Karpas-422 (cell line): ENCODE data around the gene EPHX1. TPM values are rescaled to one million over a fixed set of nuclear protein-coding genes. Genes with fewer than 3 reads are reported as not detected.
"Not testable (repeated sequence)": the region's sequence is repeated elsewhere in the genome, so short reads cannot be mapped to it uniquely, and the experiment has no call there.

Source experiments
- DNase-seq: peaks from one replicate; pipeline ENCODE4 v3.0.0-alpha.2; 2015
- H2AFZ ChIP-seq: fragments of 200-600 bp; sonication (generic); 2 replicates; pipeline ENCODE4 v1.6.1; 2014; ENCODE audit warnings: antibody characterized with exemption, low read length, mixed read lengths
- H3K27ac ChIP-seq: fragments of 200-600 bp; sonication (generic); 2 replicates; pipeline ENCODE4 v1.5.1; 2014; ENCODE audit warnings: mild to moderate bottlenecking, low read length, moderate library complexity
- H3K27me3 ChIP-seq: fragments of 200-600 bp; sonication (generic); 2 replicates; pipeline ENCODE4 v1.6.1; 2014; ENCODE audit warnings: low read length, mixed read lengths
- H3K36me3 ChIP-seq: fragments of 200-600 bp; sonication (generic); 2 replicates; pipeline ENCODE4 v1.6.1; 2014; ENCODE audit warnings: low read length, mixed read lengths; ENCODE audit not compliant: insufficient read depth
- H3K4me1 ChIP-seq: fragments of 200-600 bp; sonication (generic); 2 replicates; pipeline ENCODE4 v1.6.1; 2014; ENCODE audit warnings: mild to moderate bottlenecking, low read length, mixed read lengths
- H3K4me2 ChIP-seq: fragments of 200-600 bp; sonication (generic); 2 replicates; pipeline ENCODE4 v1.6.1; 2014; ENCODE audit warnings: low read length, low read depth, mild to moderate bottlenecking; ENCODE audit not compliant: poor library complexity, severe bottlenecking
- H3K4me3 ChIP-seq: fragments of 200-600 bp; sonication (generic); 2 replicates; pipeline ENCODE4 v1.5.1; 2014; ENCODE audit warnings: mild to moderate bottlenecking, antibody characterized with exemption, low read length, mixed read lengths
- H3K79me2 ChIP-seq: fragments of 200-600 bp; sonication (generic); 2 replicates; pipeline ENCODE4 v1.6.1; 2014; ENCODE audit warnings: mild to moderate bottlenecking, low read length, mixed read lengths
- H3K9ac ChIP-seq: fragments of 200-600 bp; sonication (generic); 2 replicates; pipeline ENCODE4 v1.6.0; 2014; ENCODE audit warnings: low read length
- H3K9me2 ChIP-seq: fragments of 200-600 bp; sonication (generic), shearing (Covaris generic); replicated peaks from 2 replicates; pipeline ENCODE4 v1.6.0; 2014; ENCODE audit warnings: mild to moderate bottlenecking, low read length, moderate library complexity; ENCODE audit not compliant: insufficient read depth
- H3K9me3 ChIP-seq: fragments of 300-700, 200-600 bp; sonication (generic); 2 replicates; pipeline ENCODE4 v1.6.1; 2014; ENCODE audit warnings: low read length, mixed read lengths
- H4K20me1 ChIP-seq: fragments of 200-600 bp; sonication (generic); 2 replicates; pipeline ENCODE4 v1.6.1; 2014; ENCODE audit warnings: mild to moderate bottlenecking, antibody characterized with exemption, low read length, low read depth; ENCODE audit not compliant: insufficient read depth
- total RNA-seq: library from RNA; depleted of rRNA; stranded (reverse); fragments of >200 nt; shearing (Covaris generic); gene quantifications from 2 replicates; pipeline ENCODE4 v1.2.3, GENCODE V29; 2014; ENCODE audit warnings: low replicate concordance; rRNA removed

Gene EPHX1
- total RNA-seq = 0.63 and 3.2 TPM in 2 replicates

GRCh38 chr1:225809842-225810578, at the start of gene EPHX1:
Gene EPHX1 (plus strand): TSS chr1:225810124. CDS start chr1:225828730, 18,606 bp downstream.
- Histone ChIP-seq H3K9me2 (no peaks in the 10 kb centered on the region), H3K9ac (no peak within 1 kb of the TSS), H3K27ac (no peak within 1 kb of the TSS), H3K9me3 (no peaks in the 10 kb centered on the region), H3K27me3 (no peaks in the 10 kb centered on the region), H3K79me2 (no peaks in the 10 kb centered on the region), H3K4me1 (no peaks in the 10 kb centered on the region), H3K4me2 (no peak within 1 kb of the TSS), H3K4me3 (no peak within 1 kb of the TSS), H3K36me3 (no peaks in the 10 kb centered on the region), H2AFZ (no peak within 1 kb of the TSS), H4K20me1 (no peaks in the 10 kb centered on the region)
- no peak for DNase-seq

DNA sequence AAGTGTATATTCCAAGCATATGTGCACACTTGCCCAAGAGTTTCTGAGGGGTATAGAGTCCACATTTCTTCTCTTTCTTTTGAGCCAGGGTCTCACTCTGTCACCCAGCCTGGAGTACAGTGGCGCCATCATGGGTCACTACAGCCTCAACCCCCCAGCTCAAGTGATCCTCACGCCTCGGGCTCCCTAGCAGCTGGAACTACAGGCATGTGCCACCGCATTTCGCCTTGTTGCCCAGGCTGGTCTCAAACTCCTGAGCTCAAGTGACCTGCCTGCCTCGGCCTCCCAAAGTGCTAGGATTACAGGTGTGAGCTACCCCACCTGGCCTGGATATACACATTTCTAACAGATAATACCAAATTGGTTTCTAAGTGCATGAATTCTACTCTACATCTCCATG, 49.4 kb upstream of the EPHX1 start:
- Histone ChIP-seq H3K4me3 (no peak overlapping the region), H2AFZ (no peak overlapping the region), H3K36me3 (no peaks in the 10 kb centered on the region), H3K27me3 (no peaks in the 10 kb centered on the region), H3K9ac (no peak overlapping the region), H3K27ac (no peak overlapping the region), H4K20me1 (no peaks in the 10 kb centered on the region), H3K4me1 (no peaks in the 10 kb centered on the region), H3K9me2 (no peaks in the 10 kb centered on the region), H3K4me2 (no peak overlapping the region), H3K79me2 (no peaks in the 10 kb centered on the region), H3K9me3 (no peaks in the 10 kb centered on the region)
- no peak for DNase-seq

GRCh38 chr1:225761395-225761794, 48.5 kb upstream of the EPHX1 start:
- not testable (repeated sequence) for DNase-seq, H3K27ac ChIP-seq, H3K36me3 ChIP-seq, H3K4me2 ChIP-seq, H3K27me3 ChIP-seq, H2AFZ ChIP-seq, H3K79me2 ChIP-seq, H3K4me1 ChIP-seq, H3K9me3 ChIP-seq, H3K9ac ChIP-seq, H4K20me1 ChIP-seq, H3K4me3 ChIP-seq, H3K9me2 ChIP-seq

DNA sequence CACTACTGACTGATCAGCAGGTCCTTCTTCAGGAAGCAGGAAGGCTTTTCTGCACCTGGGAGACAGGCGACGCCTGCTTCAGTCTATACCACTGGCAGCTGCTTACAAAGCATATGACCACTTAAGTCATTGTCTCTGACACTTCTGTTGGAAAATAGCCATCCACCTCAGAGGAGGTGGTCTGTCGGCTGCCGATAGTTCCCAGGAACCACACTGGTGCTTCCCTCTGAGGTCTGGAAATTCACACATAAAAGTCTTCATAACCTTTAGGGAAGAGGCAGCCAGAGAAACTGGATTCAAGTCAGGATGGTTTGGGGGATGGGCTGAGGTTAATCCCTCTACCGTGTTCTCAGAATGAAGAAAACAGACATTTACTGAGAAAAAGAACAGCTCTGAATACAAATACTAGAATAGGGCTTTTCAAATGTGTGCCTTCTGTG, 47.9 kb upstream of the EPHX1 start:
- no peak overlapping the region for H2AFZ ChIP-seq
- no peaks in the 10 kb centered on the region for H3K79me2 ChIP-seq
- H3K9ac ChIP-seq = no peak overlapping the region
- H3K9me3 ChIP-seq = no peaks in the 10 kb centered on the region
- H3K4me1 ChIP-seq = no peaks in the 10 kb centered on the region
- no peaks in the 10 kb centered on the region for H3K36me3 ChIP-seq
- H4K20me1 ChIP-seq = no peaks in the 10 kb centered on the region
- DNase-seq = no peak
- H3K27ac ChIP-seq = no peak overlapping the region
- H3K27me3 ChIP-seq = no peaks in the 10 kb centered on the region
- no peak overlapping the region for H3K4me3 ChIP-seq
- no peak overlapping the region for H3K4me2 ChIP-seq
- no peaks in the 10 kb centered on the region for H3K9me2 ChIP-seq

- no peaks in the 10 kb centered on the region for H3K9me2 ChIP-seq
- no peak overlapping the region for H3K4me3 ChIP-seq
- H3K36me3 ChIP-seq = no peaks in the 10 kb centered on the region
- H3K9ac ChIP-seq = no peak overlapping the region
- no peak overlapping the region for H3K27ac ChIP-seq
- H4K20me1 ChIP-seq = no peaks in the 10 kb centered on the region
- no peaks in the 10 kb centered on the region for H3K79me2 ChIP-seq
- no peaks in the 10 kb centered on the region for H3K27me3 ChIP-seq
- no peaks in the 10 kb centered on the region for H3K4me1 ChIP-seq
- no peak overlapping the region for H2AFZ ChIP-seq
- no peak for DNase-seq
- no peak overlapping the region for H3K4me2 ChIP-seq
- H3K9me3 ChIP-seq = no peaks in the 10 kb centered on the region
Observed at GRCh38 chr1:225762444-225762843, 47.5 kb upstream of the EPHX1 start.

- Histone ChIP-seq H4K20me1 (no peaks in the 10 kb centered on the region), H3K36me3 (no peaks in the 10 kb centered on the region), H3K79me2 (no peaks in the 10 kb centered on the region), H3K9me3 (no peaks in the 10 kb centered on the region), H3K4me1 (no peaks in the 10 kb centered on the region), H3K9me2 (no peaks in the 10 kb centered on the region), H3K4me2 (no peak overlapping the region), H3K4me3 (no peak overlapping the region), H3K27ac (no peak overlapping the region), H3K27me3 (no peaks in the 10 kb centered on the region), H3K9ac (no peak overlapping the region), H2AFZ (0 out of 2 replicates have a peak overlapping the region, but pooled peaks have one; percentile 24)
- DNase-seq = no peak
Observed at GRCh38 chr1:225763716-225764548, 46.0 kb upstream of the EPHX1 start.

DNA sequence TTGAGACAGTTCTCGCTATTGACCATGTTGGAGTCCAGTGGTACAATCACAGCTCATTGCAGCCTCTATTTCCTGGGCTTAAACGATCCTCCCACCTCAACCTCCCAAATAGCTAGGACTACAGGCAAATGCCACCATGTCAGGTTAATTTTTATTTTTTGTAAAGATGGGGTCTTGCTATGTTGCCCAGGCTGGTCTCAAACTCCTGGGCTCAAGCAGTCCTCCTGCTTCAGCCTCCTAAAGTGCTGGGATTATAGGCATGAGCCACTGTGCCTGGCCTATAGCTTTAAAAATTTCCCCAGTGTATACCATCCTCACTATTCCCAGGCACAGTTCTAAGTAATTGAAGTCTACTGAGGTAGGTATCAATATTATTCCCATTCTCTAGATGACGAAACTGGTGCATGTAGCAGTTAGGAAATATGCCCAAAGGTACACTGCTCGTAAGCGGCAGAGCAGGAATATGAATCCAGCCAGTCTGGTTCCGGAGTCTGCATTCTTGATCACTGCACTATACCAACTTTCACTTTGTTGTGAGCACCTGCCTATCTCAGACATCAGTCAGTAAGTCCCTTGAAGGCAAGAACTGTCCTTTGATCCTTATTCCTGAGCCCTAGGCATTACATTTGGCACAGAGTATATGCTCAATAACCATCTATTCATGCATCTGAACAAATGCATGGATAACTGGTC, 43.8 kb upstream of the EPHX1 start:
- Histone ChIP-seq H2AFZ (no peak overlapping the region), H3K27ac (no peak overlapping the region), H3K4me1 (no peaks in the 10 kb centered on the region), H3K36me3 (no peaks in the 10 kb centered on the region), H4K20me1 (no peaks in the 10 kb centered on the region), H3K79me2 (no peaks in the 10 kb centered on the region), H3K27me3 (no peaks in the 10 kb centered on the region), H3K9me3 (no peaks in the 10 kb centered on the region), H3K4me2 (no peak overlapping the region), H3K4me3 (no peak overlapping the region), H3K9ac (no peak overlapping the region), H3K9me2 (no peaks in the 10 kb centered on the region)
- DNase-seq = no peak
